HG02852 (cell line): ENCODE data around the gene GTF3C2.
"Not testable (repeated sequence)": the region's sequence is repeated elsewhere in the genome, so short reads cannot be mapped to it uniquely, and the experiment has no call there.

Source experiments
- ATAC-seq: cut with Tn5 transposase; IDR thresholded peaks from one replicate; pipeline ENCODE4 v1.9.1; 2021; ENCODE audit warnings: mild to moderate bottlenecking, moderate library complexity; ENCODE audit not compliant: unreplicated experiment

GTF3C2 gene

GRCh38 chr2:27372937-27373336 lies 16.4 kb upstream of the GTF3C2 start:
- ATAC-seq = no peak

- peak; percentile 39 for ATAC-seq
These were observed 14.5 kb upstream of the GTF3C2 start for GRCh38 chr2:27370816-27371620.

GRCh38 chr2:27370026-27370815 lies 13.7 kb upstream of the GTF3C2 start, which contains the start of the genes EIF2B4 and SNX17:
EIF2B4 (minus strand) TSS chr2:27370338; CDS start chr2:27370314, 24 bp downstream.
SNX17 (plus strand) TSS chr2:27370616; CDS start chr2:27370744, 128 bp downstream.
- peak; percentile 87 for ATAC-seq

GRCh38 chr2:27369471-27370025 lies 13.0 kb upstream of the GTF3C2 start:
- ATAC-seq = peak; percentile 13

- ATAC-seq = no peak
These were observed 7.4 kb upstream of the GTF3C2 start for GRCh38 chr2:27363933-27364332.

DNA sequence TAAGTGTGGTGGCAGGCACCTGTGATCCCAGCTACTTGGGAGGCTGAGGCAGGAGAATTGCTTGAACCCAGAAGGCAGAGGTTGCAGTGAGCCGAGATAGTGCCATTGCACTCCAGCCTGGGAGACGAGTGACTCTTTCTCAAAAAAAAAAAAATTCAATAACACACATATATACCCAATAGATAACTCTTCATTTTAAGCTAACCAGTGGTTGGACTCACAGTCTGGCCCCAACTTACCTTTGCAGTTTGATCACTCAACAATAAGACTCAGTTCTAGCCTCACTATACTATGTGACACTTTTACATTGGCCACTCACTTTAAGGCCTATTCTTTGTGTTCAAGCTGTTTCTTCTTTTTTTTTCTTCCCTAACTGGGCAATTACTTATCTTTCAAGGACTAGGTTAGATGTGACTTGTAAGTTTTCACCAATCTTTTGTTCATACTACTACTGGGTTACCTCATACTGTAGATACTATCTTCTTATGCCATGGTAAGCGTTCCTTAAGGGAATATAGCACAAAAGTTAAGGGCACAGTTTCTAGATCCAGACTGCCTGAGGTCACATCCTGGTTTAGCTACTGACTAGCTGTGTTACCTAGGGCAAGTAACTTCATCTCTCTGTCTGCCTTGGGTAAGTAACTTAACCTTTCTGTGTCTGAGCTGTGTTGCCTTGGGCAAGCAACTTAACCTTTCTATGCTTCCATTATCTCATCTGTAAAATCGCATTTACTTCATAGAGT lies 6.3 kb upstream of the GTF3C2 start:
- ATAC-seq = no peak

DNA sequence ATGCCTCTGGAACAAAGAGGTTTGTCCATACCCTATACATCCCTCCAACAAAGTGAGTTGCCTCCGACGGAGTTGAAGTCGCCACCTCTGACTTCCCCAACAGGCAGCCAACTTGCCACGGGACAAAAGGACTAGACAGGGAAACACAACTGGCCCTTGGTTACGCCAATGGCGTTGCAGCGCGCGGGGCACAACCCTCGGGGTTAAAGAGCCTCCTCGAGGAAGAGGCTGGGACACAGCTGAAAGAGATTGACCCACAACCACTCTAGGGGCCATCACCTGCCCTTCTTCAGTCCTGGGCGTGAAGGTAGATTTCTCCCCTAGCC lies 545 bp downstream of the GTF3C2 start:
- peak; percentile 22 for ATAC-seq

- ATAC-seq = no peak
These were observed 2.0 kb downstream of the GTF3C2 start for GRCh38 chr2:27354597-27354927.

DNA sequence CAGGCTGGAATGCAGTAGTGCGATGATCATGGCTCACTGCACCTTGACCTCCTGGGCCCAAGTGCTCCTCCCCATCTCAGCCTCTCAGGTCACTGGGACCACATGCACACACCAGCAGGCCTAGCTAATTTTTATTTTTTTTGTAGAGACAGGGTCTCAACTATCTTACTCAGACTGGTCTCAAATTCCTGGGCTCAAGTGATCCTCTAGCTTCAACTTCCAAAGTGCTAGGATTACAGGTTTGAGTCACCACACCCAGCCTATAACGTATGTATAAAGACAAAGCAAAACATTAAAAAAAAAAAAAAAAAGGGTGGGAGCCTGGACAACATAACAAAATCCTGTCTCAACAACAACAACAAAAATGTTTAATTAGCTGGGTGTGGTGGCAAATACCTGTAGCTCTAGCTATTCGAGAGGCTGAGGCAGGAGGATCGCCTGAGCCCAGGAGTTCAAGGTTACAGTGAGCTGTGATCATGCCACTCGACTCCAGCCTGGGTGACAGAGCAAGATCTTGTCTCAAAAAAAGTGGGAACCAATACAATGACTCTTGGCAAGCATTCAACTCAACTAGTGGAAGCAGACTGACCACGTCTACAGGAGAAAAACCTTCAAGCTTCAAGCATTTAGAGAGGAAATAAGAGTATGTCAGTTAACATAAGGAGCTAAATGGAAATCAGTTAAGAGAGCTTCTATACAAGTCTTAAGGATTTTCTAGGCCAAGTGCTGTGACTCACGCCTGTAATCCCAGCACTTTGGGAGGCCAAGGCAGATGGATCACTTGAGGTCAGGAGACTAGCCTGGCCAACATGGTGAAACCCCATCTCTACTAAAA lies 2.6 kb downstream of the GTF3C2 start:
- no peak for ATAC-seq

- not testable (repeated sequence) for ATAC-seq
These were observed 3.2 kb downstream of the GTF3C2 start for GRCh38 chr2:27353386-27353761.

- ATAC-seq = no peak
These were observed 4.6 kb downstream of the GTF3C2 start for GRCh38 chr2:27351802-27352598.

- ATAC-seq = no peak
These were observed 6.4 kb downstream of the GTF3C2 start for GRCh38 chr2:27350106-27350693.

- ATAC-seq = no peak
These were observed 8.9 kb downstream of the GTF3C2 start for GRCh38 chr2:27347641-27348040.

- ATAC-seq = no peak
These were observed 20.4 kb downstream of the GTF3C2 start for GRCh38 chr2:27336173-27336572.

DNA sequence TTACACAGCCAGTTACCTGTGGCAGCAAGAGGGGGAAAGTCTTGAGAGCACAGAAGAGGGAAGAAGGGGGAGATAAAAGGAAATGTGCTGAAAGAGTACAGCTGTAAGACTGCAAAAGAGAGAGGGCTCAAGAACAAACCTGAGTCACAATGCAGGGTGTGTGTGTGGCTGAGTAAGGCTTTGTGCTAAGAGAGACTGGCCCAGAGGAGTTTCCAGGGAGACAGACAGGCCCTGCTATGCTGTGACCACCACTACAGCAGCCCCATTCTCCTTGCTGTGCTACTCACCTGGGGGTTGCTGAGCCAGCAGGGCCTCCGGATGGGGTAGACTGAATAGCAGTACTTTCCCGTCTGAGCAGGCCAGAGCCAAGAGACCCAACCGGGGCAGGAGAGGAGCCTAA lies 21.3 kb downstream of the GTF3C2 start:
- ATAC-seq = no peak

- no peak for ATAC-seq
These were observed 31.8 kb downstream of the GTF3C2 start for GRCh38 chr2:27324720-27325119.

- no peak for ATAC-seq
These were observed 32.8 kb downstream of the GTF3C2 start for GRCh38 chr2:27323596-27324285.

DNA sequence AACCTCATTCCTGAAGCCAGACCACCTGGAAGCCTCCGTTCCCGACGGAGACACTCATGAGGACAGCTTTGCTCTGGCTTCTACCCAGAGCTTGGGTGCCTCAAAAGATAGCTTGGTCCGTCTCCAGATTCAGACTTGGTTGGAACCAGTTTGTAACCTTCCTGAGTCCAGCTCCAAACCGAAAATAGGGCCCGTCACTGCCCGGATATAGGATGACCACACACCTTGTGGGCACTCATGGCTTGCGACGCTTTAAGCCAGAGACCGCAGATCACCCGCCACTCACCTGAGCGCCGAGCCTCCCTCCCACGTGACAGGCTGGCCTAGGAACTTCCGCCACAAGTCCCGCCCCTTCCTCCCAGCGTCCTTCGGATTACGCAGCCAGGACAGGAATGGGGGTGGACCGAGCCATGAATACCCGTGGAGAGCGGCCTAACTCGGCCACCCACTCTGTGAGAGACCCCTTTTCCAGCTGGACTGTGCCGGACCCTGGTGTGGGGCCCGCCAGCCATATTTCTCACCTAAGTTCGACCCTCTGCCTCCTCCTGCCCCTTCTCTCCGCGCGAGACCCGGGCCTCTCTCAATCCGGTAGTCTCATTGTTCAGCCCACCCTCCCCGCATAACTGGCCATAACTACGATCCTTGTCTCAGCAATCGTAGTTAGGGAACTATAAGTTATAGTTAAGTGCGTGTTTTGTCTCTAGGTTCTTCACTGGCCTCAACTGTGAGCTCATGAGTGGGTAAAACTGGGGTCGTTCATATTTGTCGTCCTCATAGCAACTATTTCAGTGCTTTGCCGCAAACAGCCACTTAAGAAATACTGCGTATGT lies 33.6 kb downstream of the GTF3C2 start, which contains the start of gene MPV17:
Gene MPV17 (minus strand): TSS at position 332 of the 830 bp plus-strand sequence. CDS start 580 bp downstream, outside the sequence.
- ATAC-seq = peak; percentile 96
